Caki2 (cell line): Measurements from ENCODE around the gene CEP164. TPM values are rescaled to one million over a fixed set of nuclear protein-coding genes. Genes with fewer than 3 reads are reported as not detected.
A peak's percentile ranks its signal among the peaks of the same experiment; 100 is the strongest.

ENCODE experiments used
- DNase-seq: peaks from one replicate; pipeline ENCODE4 v3.0.0-alpha.2; 2015; ENCODE audit warnings: low read depth
- in situ Hi-C: cut with HindIII; loops from 2 replicates; pipeline ENCODE4 v1.10.0; 2016; ENCODE audit warnings: low sequenced_read_pairs, low pct_unique_long_range_greater_than_20kb, mixed read lengths
- total RNA-seq: library from RNA; depleted of rRNA; stranded (reverse); fragments of >200 nt; shearing (Covaris generic); gene quantifications from 2 replicates; pipeline ENCODE4 v1.2.3, GENCODE V29; 2014; ENCODE audit warnings: low replicate concordance

The CEP164 gene
- total RNA-seq, 1 experiment from 2014 or later, result 7.9 TPM

GRCh38 chr11:117411736-117412135 is 84.1 kb downstream of the CEP164 start:
- no peak for DNase-seq
- in situ Hi-C loops, result no loop called here

DNA sequence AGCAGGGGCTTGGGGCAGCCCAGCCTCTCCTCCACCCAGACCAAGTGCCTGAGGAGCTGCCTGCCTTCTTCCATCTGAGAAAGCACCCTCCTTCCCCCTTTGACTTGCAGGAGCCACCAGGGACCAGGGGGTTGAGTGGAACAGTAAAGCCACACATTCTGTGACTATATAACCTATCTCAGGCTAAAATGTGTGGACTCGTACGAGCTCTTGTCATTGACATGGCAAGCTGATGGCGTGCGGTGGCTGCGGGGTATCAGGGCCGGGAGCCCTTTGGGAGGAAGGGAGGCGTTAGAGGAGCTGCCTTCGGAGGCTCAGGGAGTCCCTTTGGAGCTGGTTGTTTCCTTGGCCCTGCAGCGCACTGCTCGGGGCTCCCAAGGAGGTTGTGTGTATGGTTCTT is 84.5 kb downstream of the CEP164 start:
- DNase-seq, result no peak
- in situ Hi-C loops, result no loop called here

- DNase-seq, result no peak
- in situ Hi-C loops, result no loop called here
Measured at GRCh38 chr11:117412653-117413275, 85.1 kb downstream of the CEP164 start.

DNA sequence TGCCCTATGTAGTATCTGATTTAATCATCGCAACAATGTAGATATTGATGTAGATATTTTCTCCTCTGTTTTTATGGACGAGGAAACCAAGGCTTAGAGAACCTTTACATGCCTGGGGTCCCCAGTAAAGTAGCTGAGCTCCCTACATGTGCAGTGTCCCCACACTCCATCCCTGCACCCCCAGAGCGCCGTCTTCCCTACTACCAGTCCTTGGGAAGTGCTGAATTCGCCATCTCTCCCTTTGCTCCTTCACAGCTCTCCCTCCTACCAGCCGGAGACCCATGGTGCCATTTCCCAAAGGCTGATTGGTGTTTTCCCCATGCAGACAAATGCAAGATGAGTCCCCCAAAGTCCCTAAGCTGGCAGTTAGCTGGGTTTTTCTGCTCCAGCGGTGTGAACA is 86.0 kb downstream of the CEP164 start:
- no peak for DNase-seq
- in situ Hi-C loops, result no loop called here

DNA sequence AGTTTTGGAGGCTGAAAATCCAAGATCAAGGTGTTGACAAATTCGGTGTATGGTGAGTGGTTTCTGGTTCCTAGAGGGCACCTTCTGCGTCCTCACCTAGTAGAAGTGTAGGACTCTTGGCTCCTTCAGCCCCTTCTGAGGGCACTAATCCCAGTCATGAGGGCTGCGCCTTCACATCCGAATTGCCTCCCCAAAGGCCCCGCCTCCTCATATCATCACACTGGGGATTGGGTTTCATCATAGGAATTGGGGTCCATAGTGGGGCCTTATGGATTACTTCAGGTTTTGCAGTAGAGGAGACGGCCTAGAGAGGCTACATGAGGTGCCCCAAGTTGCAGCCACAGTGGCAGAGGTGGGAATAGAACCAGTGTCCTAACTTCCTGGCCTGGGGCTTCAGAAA is 87.1 kb downstream of the CEP164 start:
- no peak for DNase-seq
- in situ Hi-C loops, result no loop called here

GRCh38 chr11:117415358-117415896 is 87.8 kb downstream of the CEP164 start:
- in situ Hi-C loops, result no loop called here
- no peak for DNase-seq

GRCh38 chr11:117417342-117417741 is 89.7 kb downstream of the CEP164 start:
- in situ Hi-C loops, result no loop called here
- no peak for DNase-seq

DNA sequence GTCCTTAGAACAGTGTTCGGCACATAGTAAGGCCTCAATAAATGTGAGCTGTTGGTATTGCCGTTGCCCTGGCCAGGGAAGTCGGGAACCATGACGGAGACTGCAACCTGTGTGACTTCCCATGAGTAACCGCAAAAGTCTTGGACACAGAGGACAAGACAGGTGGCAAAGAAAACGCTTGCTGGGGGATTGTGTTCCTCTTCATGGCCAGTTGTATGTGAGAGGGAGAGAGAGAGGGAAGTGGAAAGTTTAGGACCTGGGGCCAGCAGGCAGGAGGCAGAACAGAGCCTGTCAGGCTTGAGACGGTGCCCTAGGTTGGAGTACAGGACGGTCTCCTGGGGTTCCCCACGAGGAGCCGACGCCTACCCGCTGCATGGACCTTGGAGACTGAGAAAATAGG is 90.2 kb downstream of the CEP164 start:
- no peak for DNase-seq
- in situ Hi-C loops, result no loop called here

GRCh38 chr11:117418737-117419481 is 91.3 kb downstream of the CEP164 start:
- no peak for DNase-seq
- in situ Hi-C loops, result no loop called here

- in situ Hi-C loops, result loop anchor here (10.0 kb wide), 1 partner anchor 385 kb away; no protein-coding TSS in a partner anchor
- DNase-seq, result no peak
Measured at GRCh38 chr11:117419482-117420142, 92.0 kb downstream of the CEP164 start.

GRCh38 chr11:117420143-117420485 is 92.5 kb downstream of the CEP164 start:
- DNase-seq, result no peak
- in situ Hi-C loops, result loop anchor here (10.0 kb wide), 1 partner anchor 385 kb away; no protein-coding TSS in a partner anchor

DNA sequence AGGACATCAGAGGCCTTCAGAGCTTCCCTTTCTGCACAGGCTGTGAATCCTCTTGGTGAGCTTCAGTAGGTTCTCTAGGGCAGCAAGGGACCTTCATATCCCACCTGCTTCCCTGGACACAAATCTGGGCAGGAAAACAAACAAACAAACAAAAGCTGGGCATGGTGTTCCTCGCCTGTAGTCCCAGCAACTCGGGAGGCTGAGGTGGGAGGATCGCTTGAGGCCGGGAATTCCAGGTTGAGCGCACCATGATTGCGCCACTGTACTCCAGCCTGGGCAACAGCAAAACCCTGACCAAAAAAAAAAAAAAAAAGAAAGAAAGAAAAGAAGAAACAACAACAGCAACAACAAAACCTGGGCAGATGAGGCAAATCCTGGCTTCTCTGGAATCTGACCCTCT is 92.9 kb downstream of the CEP164 start:
- DNase-seq, result no peak
- in situ Hi-C loops, result loop anchor here (10.0 kb wide), 1 partner anchor 384 kb away; no protein-coding TSS in a partner anchor

- DNase-seq, result no peak
- in situ Hi-C loops, result loop anchor here (10.0 kb wide), 1 partner anchor 384 kb away; no protein-coding TSS in a partner anchor
Measured at GRCh38 chr11:117421041-117421440, 93.4 kb downstream of the CEP164 start.

GRCh38 chr11:117421476-117421875 is 93.8 kb downstream of the CEP164 start:
- no peak for DNase-seq
- in situ Hi-C loops, result loop anchor here (10.0 kb wide), 1 partner anchor 383 kb away; no protein-coding TSS in a partner anchor

GRCh38 chr11:117423046-117423575 is 95.5 kb downstream of the CEP164 start:
- in situ Hi-C loops, result loop anchor here (10.0 kb wide), 1 partner anchor 382 kb away; no protein-coding TSS in a partner anchor
- no peak for DNase-seq

- in situ Hi-C loops, result loop anchor here (10.0 kb wide), 1 partner anchor 380 kb away; no protein-coding TSS in a partner anchor
- no peak for DNase-seq
Measured at GRCh38 chr11:117424781-117425180, 97.1 kb downstream of the CEP164 start.

DNA sequence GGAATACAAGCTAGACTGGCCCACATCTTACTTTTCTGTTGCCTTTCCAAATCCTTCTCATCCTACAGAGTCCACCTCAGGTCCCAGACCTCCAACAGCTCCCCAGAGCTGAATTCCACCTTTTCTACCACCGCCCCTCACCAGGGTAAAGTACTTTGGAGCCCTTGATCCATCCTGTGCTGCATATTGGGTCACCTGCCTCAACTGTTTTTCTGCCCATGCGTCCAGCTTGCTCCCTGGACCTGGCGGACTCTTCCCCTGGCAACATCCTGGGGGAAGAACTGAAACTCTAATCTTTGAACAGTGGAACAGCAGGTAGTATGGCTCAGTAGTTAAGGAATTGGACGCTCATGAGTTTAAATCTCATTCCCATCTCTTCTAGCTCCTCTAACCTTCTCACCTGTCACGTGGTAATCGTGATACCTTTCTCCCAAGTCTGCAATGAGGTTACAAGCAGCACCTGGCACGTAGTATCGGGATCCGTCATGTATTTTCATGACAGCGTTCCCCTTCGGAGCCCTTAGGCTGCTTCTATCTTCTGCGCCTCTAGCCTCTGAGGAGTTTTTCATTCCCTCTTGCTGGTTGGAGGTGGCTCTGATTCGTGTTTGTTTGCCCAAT is 98.1 kb downstream of the CEP164 start:
- peak; percentile 6 for DNase-seq
- in situ Hi-C loops, result loop anchor here (10.0 kb wide), 1 partner anchor 379 kb away; no protein-coding TSS in a partner anchor

- in situ Hi-C loops, result loop anchor here (10.0 kb wide), 1 partner anchor 379 kb away; no protein-coding TSS in a partner anchor
- peak; percentile 38 for DNase-seq
Measured at GRCh38 chr11:117426297-117426685, 98.6 kb downstream of the CEP164 start.
